Adrenal gland (tissue), 5 donors: ENCODE measurements around the gene DACH2.

Experiments used
- CTCF ChIP-seq, 6 experiments: fragments of 450-650 bp in 4 of 6; fragments of 200-600 bp in 2 of 6; sonication (generic) in 1 of 6; IDR thresholded peaks; 1 replicate in 5 of 6; 2 replicates in 1 of 6; pipeline versions ENCODE4 v1.5.1 to v1.8.0; 2016 to 2021; ENCODE audit warnings: antibody characterized with exemption in 6 of 6, mild to moderate bottlenecking in 2 of 6, moderate library complexity in 1 of 6
- POLR2A ChIP-seq, 2 donors: fragments of 450-650 bp; IDR thresholded peaks; one replicate each; pipeline ENCODE4 v1.6.1; 2017; ENCODE audit warnings: antibody characterized with exemption in 2 of 2, mild to moderate bottlenecking in 2 of 2, moderate library complexity in 1 of 2
- donor health status: DM: no; HTN: no; CAD: no.

- no peak for TF ChIP-seq CTCF (IDR thresholded peaks at IDR 0.05)
- TF ChIP-seq POLR2A (IDR thresholded peaks at IDR 0.05): no peak
Measured at GRCh38 chrX:86349115-86349514, 200.9 kb downstream of the DACH2 start.
